H1 (cell line): ENCODE results near the gene CRYGN. TPM values are rescaled to one million over a fixed set of nuclear protein-coding genes. Genes with fewer than 3 reads are reported as not detected.

Experiments
- EZH2 ChIP-seq: fragments of 200-600 bp; sonication (generic); IDR thresholded peaks from 2 replicates; pipeline ENCODE4 v1.7.1; 2012; ENCODE audit warnings: low read depth, mild to moderate bottlenecking, moderate library complexity, low read length, inconsistent platforms; ENCODE audit not compliant: severe bottlenecking
- GABPA ChIP-seq: IDR thresholded peaks from 2 replicates; pipeline ENCODE4 v1.6.1; 2011; ENCODE audit warnings: mild to moderate bottlenecking, low read length, moderate library complexity, borderline replicate concordance; ENCODE audit not compliant: insufficient read depth
- JUND ChIP-seq: IDR thresholded peaks from 2 replicates; pipeline ENCODE4 v1.6.1; 2011; ENCODE audit warnings: mild to moderate bottlenecking, improper control_type of control experiment, low read length
- RAD21 ChIP-seq, 2 experiments: IDR thresholded peaks in 1 of 2; conservative IDR thresholded peaks in 1 of 2; 2 replicates each; pipeline ENCODE4 v1.6.1; 2011; ENCODE audit warnings: low read depth in 2 of 2, low read length in 2 of 2, improper control_type of control experiment in 1 of 2, inconsistent platforms in 1 of 2, mild to moderate bottlenecking in 1 of 2, moderate library complexity in 1 of 2
- SP1 ChIP-seq: IDR thresholded peaks from 2 replicates; pipeline ENCODE4 v1.6.1; 2011; ENCODE audit warnings: low read depth, low read length
- polyA plus RNA-seq, 7 experiments: library from polyadenylated mRNA; depleted of rRNA in 3 of 7; stranded (reverse) in 5 of 7; unstranded in 2 of 7; fragments of >200 nt in 5 of 7; fragments of 200-250 nt in 2 of 7; gene quantifications; 1 replicate in 5 of 7; 2 replicates in 1 of 7; 4 replicates in 1 of 7; pipeline versions ENCODE4 v1.2.1 to v1.2.3, GENCODE V29; 2011 to 2013; ENCODE audit warnings: missing spikeins in 2 of 7, mixed read lengths in 2 of 7
- total RNA-seq: library from RNA; stranded (reverse); fragmentation: NEBNext Ultra II Directional; extraction: Animal tissue kit (Norgen Biotek cat#: 25700); gene quantifications from 2 replicates; pipeline ENCODE4 v1.2.1, GENCODE V29; 2021
- TF ChIP-seq, protein P1 (sequence below): fragments of 300-600 bp; sonication (generic); IDR thresholded peaks from 2 replicates; pipeline ENCODE4 v1.7.1; 2012; ENCODE audit warnings: low read length, moderate library complexity, mild to moderate bottlenecking, inconsistent platforms; ENCODE audit not compliant: insufficient replicate concordance
- TF ChIP-seq, protein P2 (sequence below): IDR thresholded peaks from 2 replicates; pipeline ENCODE4 v1.6.1; 2012; ENCODE audit warnings: low read length, inconsistent platforms

Gene CRYGN
- total and polyA plus RNA-seq, 2 of the 8 experiments (the other 6 are each of a cell fraction or from before 2014, with no cell fraction given), result 0.98 to 1.6 TPM

GRCh38 chr7:151394076-151395035 lies 45.6 kb downstream of the CRYGN start (continued):
- TF ChIP-seq, protein P1, sequence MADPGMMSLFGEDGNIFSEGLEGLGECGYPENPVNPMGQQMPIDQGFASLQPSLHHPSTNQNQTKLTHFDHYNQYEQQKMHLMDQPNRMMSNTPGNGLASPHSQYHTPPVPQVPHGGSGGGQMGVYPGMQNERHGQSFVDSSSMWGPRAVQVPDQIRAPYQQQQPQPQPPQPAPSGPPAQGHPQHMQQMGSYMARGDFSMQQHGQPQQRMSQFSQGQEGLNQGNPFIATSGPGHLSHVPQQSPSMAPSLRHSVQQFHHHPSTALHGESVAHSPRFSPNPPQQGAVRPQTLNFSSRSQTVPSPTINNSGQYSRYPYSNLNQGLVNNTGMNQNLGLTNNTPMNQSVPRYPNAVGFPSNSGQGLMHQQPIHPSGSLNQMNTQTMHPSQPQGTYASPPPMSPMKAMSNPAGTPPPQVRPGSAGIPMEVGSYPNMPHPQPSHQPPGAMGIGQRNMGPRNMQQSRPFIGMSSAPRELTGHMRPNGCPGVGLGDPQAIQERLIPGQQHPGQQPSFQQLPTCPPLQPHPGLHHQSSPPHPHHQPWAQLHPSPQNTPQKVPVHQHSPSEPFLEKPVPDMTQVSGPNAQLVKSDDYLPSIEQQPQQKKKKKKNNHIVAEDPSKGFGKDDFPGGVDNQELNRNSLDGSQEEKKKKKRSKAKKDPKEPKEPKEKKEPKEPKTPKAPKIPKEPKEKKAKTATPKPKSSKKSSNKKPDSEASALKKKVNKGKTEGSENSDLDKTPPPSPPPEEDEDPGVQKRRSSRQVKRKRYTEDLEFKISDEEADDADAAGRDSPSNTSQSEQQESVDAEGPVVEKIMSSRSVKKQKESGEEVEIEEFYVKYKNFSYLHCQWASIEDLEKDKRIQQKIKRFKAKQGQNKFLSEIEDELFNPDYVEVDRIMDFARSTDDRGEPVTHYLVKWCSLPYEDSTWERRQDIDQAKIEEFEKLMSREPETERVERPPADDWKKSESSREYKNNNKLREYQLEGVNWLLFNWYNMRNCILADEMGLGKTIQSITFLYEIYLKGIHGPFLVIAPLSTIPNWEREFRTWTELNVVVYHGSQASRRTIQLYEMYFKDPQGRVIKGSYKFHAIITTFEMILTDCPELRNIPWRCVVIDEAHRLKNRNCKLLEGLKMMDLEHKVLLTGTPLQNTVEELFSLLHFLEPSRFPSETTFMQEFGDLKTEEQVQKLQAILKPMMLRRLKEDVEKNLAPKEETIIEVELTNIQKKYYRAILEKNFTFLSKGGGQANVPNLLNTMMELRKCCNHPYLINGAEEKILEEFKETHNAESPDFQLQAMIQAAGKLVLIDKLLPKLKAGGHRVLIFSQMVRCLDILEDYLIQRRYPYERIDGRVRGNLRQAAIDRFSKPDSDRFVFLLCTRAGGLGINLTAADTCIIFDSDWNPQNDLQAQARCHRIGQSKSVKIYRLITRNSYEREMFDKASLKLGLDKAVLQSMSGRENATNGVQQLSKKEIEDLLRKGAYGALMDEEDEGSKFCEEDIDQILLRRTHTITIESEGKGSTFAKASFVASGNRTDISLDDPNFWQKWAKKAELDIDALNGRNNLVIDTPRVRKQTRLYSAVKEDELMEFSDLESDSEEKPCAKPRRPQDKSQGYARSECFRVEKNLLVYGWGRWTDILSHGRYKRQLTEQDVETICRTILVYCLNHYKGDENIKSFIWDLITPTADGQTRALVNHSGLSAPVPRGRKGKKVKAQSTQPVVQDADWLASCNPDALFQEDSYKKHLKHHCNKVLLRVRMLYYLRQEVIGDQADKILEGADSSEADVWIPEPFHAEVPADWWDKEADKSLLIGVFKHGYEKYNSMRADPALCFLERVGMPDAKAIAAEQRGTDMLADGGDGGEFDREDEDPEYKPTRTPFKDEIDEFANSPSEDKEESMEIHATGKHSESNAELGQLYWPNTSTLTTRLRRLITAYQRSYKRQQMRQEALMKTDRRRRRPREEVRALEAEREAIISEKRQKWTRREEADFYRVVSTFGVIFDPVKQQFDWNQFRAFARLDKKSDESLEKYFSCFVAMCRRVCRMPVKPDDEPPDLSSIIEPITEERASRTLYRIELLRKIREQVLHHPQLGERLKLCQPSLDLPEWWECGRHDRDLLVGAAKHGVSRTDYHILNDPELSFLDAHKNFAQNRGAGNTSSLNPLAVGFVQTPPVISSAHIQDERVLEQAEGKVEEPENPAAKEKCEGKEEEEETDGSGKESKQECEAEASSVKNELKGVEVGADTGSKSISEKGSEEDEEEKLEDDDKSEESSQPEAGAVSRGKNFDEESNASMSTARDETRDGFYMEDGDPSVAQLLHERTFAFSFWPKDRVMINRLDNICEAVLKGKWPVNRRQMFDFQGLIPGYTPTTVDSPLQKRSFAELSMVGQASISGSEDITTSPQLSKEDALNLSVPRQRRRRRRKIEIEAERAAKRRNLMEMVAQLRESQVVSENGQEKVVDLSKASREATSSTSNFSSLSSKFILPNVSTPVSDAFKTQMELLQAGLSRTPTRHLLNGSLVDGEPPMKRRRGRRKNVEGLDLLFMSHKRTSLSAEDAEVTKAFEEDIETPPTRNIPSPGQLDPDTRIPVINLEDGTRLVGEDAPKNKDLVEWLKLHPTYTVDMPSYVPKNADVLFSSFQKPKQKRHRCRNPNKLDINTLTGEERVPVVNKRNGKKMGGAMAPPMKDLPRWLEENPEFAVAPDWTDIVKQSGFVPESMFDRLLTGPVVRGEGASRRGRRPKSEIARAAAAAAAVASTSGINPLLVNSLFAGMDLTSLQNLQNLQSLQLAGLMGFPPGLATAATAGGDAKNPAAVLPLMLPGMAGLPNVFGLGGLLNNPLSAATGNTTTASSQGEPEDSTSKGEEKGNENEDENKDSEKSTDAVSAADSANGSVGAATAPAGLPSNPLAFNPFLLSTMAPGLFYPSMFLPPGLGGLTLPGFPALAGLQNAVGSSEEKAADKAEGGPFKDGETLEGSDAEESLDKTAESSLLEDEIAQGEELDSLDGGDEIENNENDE, result no peak
- TF ChIP-seq JUND, result no peak
- TF ChIP-seq, protein P2, sequence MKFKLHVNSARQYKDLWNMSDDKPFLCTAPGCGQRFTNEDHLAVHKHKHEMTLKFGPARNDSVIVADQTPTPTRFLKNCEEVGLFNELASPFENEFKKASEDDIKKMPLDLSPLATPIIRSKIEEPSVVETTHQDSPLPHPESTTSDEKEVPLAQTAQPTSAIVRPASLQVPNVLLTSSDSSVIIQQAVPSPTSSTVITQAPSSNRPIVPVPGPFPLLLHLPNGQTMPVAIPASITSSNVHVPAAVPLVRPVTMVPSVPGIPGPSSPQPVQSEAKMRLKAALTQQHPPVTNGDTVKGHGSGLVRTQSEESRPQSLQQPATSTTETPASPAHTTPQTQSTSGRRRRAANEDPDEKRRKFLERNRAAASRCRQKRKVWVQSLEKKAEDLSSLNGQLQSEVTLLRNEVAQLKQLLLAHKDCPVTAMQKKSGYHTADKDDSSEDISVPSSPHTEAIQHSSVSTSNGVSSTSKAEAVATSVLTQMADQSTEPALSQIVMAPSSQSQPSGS, result no peak
- no peak for TF ChIP-seq EZH2
- TF ChIP-seq SP1, result no peak
- no peak for TF ChIP-seq GABPA
- no peak for TF ChIP-seq RAD21 (IDR thresholded peaks at IDR 0.05 in 1 of 2, conservative IDR thresholded peaks at IDR 0.05 in 1 of 2; ENCODE audit: low read depth in 2 of 2, low read length in 2 of 2)
